IMR-90 (cell line): ENCODE measurements around the gene LPAR5. TPM values are rescaled to one million over a fixed set of nuclear protein-coding genes. Genes with fewer than 3 reads are reported as not detected.

ENCODE experiments used
- ATAC-seq: fragments of 200-7000 bp; cut with Tn5 transposase; 2 replicates; pipeline ENCODE4 v1.9.1; 2020; ENCODE audit warnings: low read depth, mild to moderate bottlenecking, moderate library complexity
- Bru-seq: library from RNA; stranded (reverse); fragments of 400-500 nt; gene quantifications from one replicate; lab custom pipeline; 2021; lab: Mats Ljungman, UMichigan
- BruChase-seq, 2 experiments: library from RNA; stranded (reverse); fragments of 400-500 nt; gene quantifications; one replicate each; lab custom pipeline; 2021; lab: Mats Ljungman, UMichigan
- BruUV-seq: library from RNA; stranded (reverse); fragments of 400-500 nt; replicated peaks from 2 replicates; lab custom pipeline; 2021; lab: Mats Ljungman, UMichigan
- CTCF ChIA-PET: fragments of 300-600 bp; formaldehyde crosslinking; extraction: SDS; loops from one replicate; lab custom pipeline; 2021; ENCODE audit warnings: antibody characterized with exemption; lab: Yijun Ruan, JAX
- POLR2A ChIA-PET: fragments of 300-600 bp; sonication (Branson Sonifier 250); formaldehyde crosslinking; loops from one replicate; lab custom pipeline; 2022; ENCODE audit warnings: antibody characterized with exemption; ENCODE audit not compliant: unreplicated experiment; lab: Charles Lee
- DNase-seq: peaks from one replicate; pipeline ENCODE4 v3.0.0; 2013
- H2AFZ ChIP-seq: replicated peaks from 2 replicates; pipeline ENCODE3; 2013; ENCODE audit warnings: low read length, mild to moderate bottlenecking; ENCODE audit not compliant: poor library complexity
- H2AK5ac ChIP-seq: 2 replicates; pipeline ENCODE4 v1.6.1; 2013; ENCODE audit warnings: low read depth, low read length, inconsistent platforms
- H2AK9ac ChIP-seq: replicated peaks from 2 replicates; pipeline ENCODE3; 2013; ENCODE audit warnings: mild to moderate bottlenecking, low read depth, low read length, moderate library complexity; ENCODE audit not compliant: poor library complexity
- H2BK120ac ChIP-seq: 2 replicates; pipeline ENCODE4 v1.6.1; 2013; ENCODE audit warnings: low read depth, low read length, inconsistent platforms
- H2BK15ac ChIP-seq: 3 replicates; pipeline ENCODE4 v1.6.1; 2013; ENCODE audit warnings: low read depth, low read length, inconsistent platforms
- H2BK20ac ChIP-seq: 2 replicates; pipeline ENCODE4 v1.6.1; 2013; ENCODE audit warnings: low read depth, mild to moderate bottlenecking, inconsistent platforms, low read length, moderate library complexity
- H2BK5ac ChIP-seq: 2 replicates; pipeline ENCODE4 v1.6.1; 2013; ENCODE audit warnings: mild to moderate bottlenecking, low read depth, low read length, inconsistent platforms; ENCODE audit not compliant: poor library complexity, severe bottlenecking
- H3K14ac ChIP-seq: replicated peaks from 2 replicates; pipeline ENCODE4 v1.6.1; 2013; ENCODE audit warnings: low read depth, low read length, inconsistent platforms
- H3K18ac ChIP-seq: 2 replicates; pipeline ENCODE4 v1.6.1; 2013; ENCODE audit warnings: low read depth, low read length, control low read depth
- H3K23ac ChIP-seq: 2 replicates; pipeline ENCODE4 v1.6.1; 2013; ENCODE audit warnings: low read depth, low read length, inconsistent platforms
- H3K27ac ChIP-seq: 2 replicates; pipeline ENCODE4 v1.5.1; 2013; ENCODE audit warnings: mild to moderate bottlenecking, control low read depth, low read length; ENCODE audit not compliant: insufficient read depth
- H3K27me3 ChIP-seq: 2 replicates; pipeline ENCODE4 v1.6.1; 2013; ENCODE audit warnings: low read length; ENCODE audit not compliant: control insufficient read depth, insufficient read depth
- H3K36me3 ChIP-seq: 2 replicates; pipeline ENCODE4 v1.6.1; 2013; ENCODE audit warnings: low read length, mixed read lengths; ENCODE audit not compliant: control insufficient read depth, insufficient read depth
- H3K4ac ChIP-seq: 2 replicates; pipeline ENCODE4 v1.6.1; 2013; ENCODE audit warnings: low read depth, low read length, inconsistent platforms
- H3K4me1 ChIP-seq: 2 replicates; pipeline ENCODE4 v1.6.1; 2013; ENCODE audit warnings: low read length, mixed read lengths; ENCODE audit not compliant: control insufficient read depth, insufficient read depth
- H3K4me2 ChIP-seq: 2 replicates; pipeline ENCODE4 v1.6.1; 2013; ENCODE audit warnings: low read depth, mild to moderate bottlenecking, control low read depth, low read length, moderate library complexity
- H3K4me3 ChIP-seq: 2 replicates; pipeline ENCODE4 v1.5.1; 2013; ENCODE audit warnings: low read depth, mild to moderate bottlenecking, control low read depth, low read length, moderate library complexity; ENCODE audit not compliant: insufficient read depth
- H3K56ac ChIP-seq: 2 replicates; pipeline ENCODE4 v1.6.1; 2013; ENCODE audit warnings: low read length, inconsistent platforms; ENCODE audit not compliant: insufficient read depth; ENCODE audit errors: extremely low read depth
- H3K79me1 ChIP-seq, 2 experiments: 2 replicates each; pipeline ENCODE4 v1.6.1; 2013; ENCODE audit warnings: low read length in 2 of 2, inconsistent platforms in 1 of 2, low read depth in 1 of 2
- H3K9ac ChIP-seq: 2 replicates; pipeline ENCODE4 v1.6.1; 2013; ENCODE audit warnings: low read depth, low read length, control low read depth
- H3K9me1 ChIP-seq: 2 replicates; pipeline ENCODE4 v1.6.1; 2013; ENCODE audit warnings: low read length, inconsistent platforms; ENCODE audit not compliant: insufficient read depth
- H3K9me3 ChIP-seq: 2 replicates; pipeline ENCODE4 v1.6.1; 2013; ENCODE audit warnings: low read length; ENCODE audit not compliant: control insufficient read depth, insufficient read depth
- H4K20me1 ChIP-seq: 2 replicates; pipeline ENCODE4 v1.6.1; 2013; ENCODE audit warnings: low read length, inconsistent platforms; ENCODE audit not compliant: insufficient read depth
- H4K5ac ChIP-seq: 2 replicates; pipeline ENCODE4 v1.6.1; 2013; ENCODE audit warnings: mild to moderate bottlenecking, low read depth, low read length, control low read depth
- H4K8ac ChIP-seq, 2 experiments: 2 replicates each; pipeline ENCODE4 v1.6.1; 2013; ENCODE audit warnings: low read depth in 2 of 2, low read length in 2 of 2, control low read depth in 1 of 2, inconsistent platforms in 1 of 2
- H4K91ac ChIP-seq: 2 replicates; pipeline ENCODE4 v1.6.1; 2013; ENCODE audit warnings: low read depth, low read length, inconsistent platforms; ENCODE audit not compliant: insufficient read depth
- BHLHE40 ChIP-seq: fragments of 150-350 bp; IDR thresholded peaks from 2 replicates; pipeline ENCODE4 v1.6.1; 2016; ENCODE audit warnings: mild to moderate bottlenecking, low read depth, low read length
- CEBPB ChIP-seq: IDR thresholded peaks from 2 replicates; pipeline ENCODE4 v1.6.1; 2012; ENCODE audit warnings: low read depth, low read length, improper control_type of control experiment
- CHD1 ChIP-seq: IDR thresholded peaks from 2 replicates; pipeline ENCODE4 v1.6.1; 2012; ENCODE audit warnings: low read depth, low read length, improper control_type of control experiment
- FOS ChIP-seq: fragments of 150-350 bp; IDR thresholded peaks from 2 replicates; pipeline ENCODE4 v1.6.1; 2016; ENCODE audit warnings: low read depth, low read length
- MAFK ChIP-seq: IDR thresholded peaks from 2 replicates; pipeline ENCODE4 v1.6.1; 2012; ENCODE audit warnings: low read depth, low read length, improper control_type of control experiment
- MAZ ChIP-seq: IDR thresholded peaks from 2 replicates; pipeline ENCODE4 v1.6.1; 2012; ENCODE audit warnings: low read depth, mild to moderate bottlenecking, low read length, improper control_type of control experiment, moderate library complexity, borderline replicate concordance
- MXI1 ChIP-seq: IDR thresholded peaks from 2 replicates; pipeline ENCODE4 v1.6.1; 2012; ENCODE audit warnings: low read depth, mild to moderate bottlenecking, low read length, moderate library complexity, borderline replicate concordance
- POLR2A ChIP-seq: IDR thresholded peaks from 2 replicates; pipeline ENCODE4 v1.6.1; 2012; ENCODE audit warnings: mild to moderate bottlenecking, low read depth, low read length
- RAD21 ChIP-seq: IDR thresholded peaks from 2 replicates; pipeline ENCODE4 v1.6.1; 2012; ENCODE audit warnings: low read length, improper control_type of control experiment
- RCOR1 ChIP-seq: IDR thresholded peaks from 2 replicates; pipeline ENCODE4 v1.6.1; 2012; ENCODE audit warnings: mild to moderate bottlenecking, low read length, improper control_type of control experiment; ENCODE audit not compliant: insufficient replicate concordance
- SMC3 ChIP-seq: fragments of 150-350 bp; IDR thresholded peaks from 2 replicates; pipeline ENCODE4 v1.6.1; 2016; ENCODE audit warnings: low read depth, mild to moderate bottlenecking, antibody characterized with exemption, low read length, moderate library complexity
- WGBS, 2 experiments: methylation state at CpG; one replicate each; pipeline versions ENCODE4 v1.1.5 to v1.1.7; 2013; ENCODE audit warnings: missing lambda C conversion rate in 2 of 2; ENCODE audit not compliant: insufficient read length in 1 of 2; ENCODE audit errors: extremely low coverage in 2 of 2; 5-methylcytosine and 5-hydroxymethylcytosine counted together
- dilution Hi-C: fragments of 300-500 bp; cut with HindIII; formaldehyde crosslinking; loops from one replicate; pipeline ENCODE4 v1.14.3; 2018; ENCODE audit warnings: low sequenced_read_pairs; ENCODE audit not compliant: unreplicated experiment
- in situ Hi-C: fragments of 300-500 bp; cut with MboI; formaldehyde crosslinking; loops from 3 replicates; pipeline ENCODE4 v1.14.3; 2019; ENCODE audit warnings: low sequenced_read_pairs, inconsistent platforms, mixed read lengths
- intact Hi-C: fragments of 100-400 bp; cut with micrococcal nuclease; formaldehyde crosslinking; loops from 2 replicates; pipeline ENCODE4 v1.10.0; 2022
- long read RNA-seq: library from polyadenylated mRNA; unstranded; transcript quantifications from one replicate; pipeline ENCODE4 v2.0.0, GENCODE V29; 2021; ENCODE audit not compliant: unreplicated experiment
- polyA plus RNA-seq, 3 experiments: library from polyadenylated mRNA; depleted of rRNA; stranded (reverse); fragments of >200 nt; gene quantifications; 2 replicates each; pipeline ENCODE4 v1.2.3, GENCODE V29; 2012; ENCODE audit warnings: low replicate concordance in 1 of 3
- total RNA-seq: library from RNA; depleted of rRNA; stranded (reverse); fragments of >200 nt; gene quantifications from 2 replicates; pipeline ENCODE4 v1.2.3, GENCODE V29; 2012; rRNA removed
- TF ChIP-seq, protein P1 (sequence below): fragments of 150-350 bp; IDR thresholded peaks from 2 replicates; pipeline ENCODE4 v1.6.1; 2016; ENCODE audit warnings: low read depth, mild to moderate bottlenecking, low read length, moderate library complexity, borderline replicate concordance
- TF ChIP-seq, protein P2 (sequence below): conservative IDR thresholded peaks from 2 replicates; pipeline ENCODE4 v1.5.1; 2012; ENCODE audit warnings: mild to moderate bottlenecking, low read depth, low read length, improper control_type of control experiment
- TF ChIP-seq, protein P3 (sequence below): fragments of 150-350 bp; IDR thresholded peaks from 2 replicates; pipeline ENCODE4 v1.6.1; 2017; ENCODE audit warnings: mild to moderate bottlenecking, antibody characterized with exemption, low read length, low read depth

Gene LPAR5
- total RNA-seq (not detected in 2 replicates), polyA plus RNA-seq (2012; rRNA removed) (not detected in 2 replicates), Bru-seq, nascent RNA (not detected), BruChase-seq, experiment 1, labeled RNA remaining after a 6-hour chase (percentile 10 among the genes with signal in this experiment), BruChase-seq, experiment 2, labeled RNA remaining after a 2-hour chase (percentile 7 among the genes with signal in this experiment)
- polyA plus RNA-seq (2012; cell fraction: cytosol; rRNA removed), result 0.01 TPM in 1 of 2 replicates, not detected in the other
- not detected in 2 replicates for polyA plus RNA-seq (2012; cell fraction: nucleus; rRNA removed; ENCODE audit: low replicate concordance)
- long read RNA-seq, result 0 reads

DNA sequence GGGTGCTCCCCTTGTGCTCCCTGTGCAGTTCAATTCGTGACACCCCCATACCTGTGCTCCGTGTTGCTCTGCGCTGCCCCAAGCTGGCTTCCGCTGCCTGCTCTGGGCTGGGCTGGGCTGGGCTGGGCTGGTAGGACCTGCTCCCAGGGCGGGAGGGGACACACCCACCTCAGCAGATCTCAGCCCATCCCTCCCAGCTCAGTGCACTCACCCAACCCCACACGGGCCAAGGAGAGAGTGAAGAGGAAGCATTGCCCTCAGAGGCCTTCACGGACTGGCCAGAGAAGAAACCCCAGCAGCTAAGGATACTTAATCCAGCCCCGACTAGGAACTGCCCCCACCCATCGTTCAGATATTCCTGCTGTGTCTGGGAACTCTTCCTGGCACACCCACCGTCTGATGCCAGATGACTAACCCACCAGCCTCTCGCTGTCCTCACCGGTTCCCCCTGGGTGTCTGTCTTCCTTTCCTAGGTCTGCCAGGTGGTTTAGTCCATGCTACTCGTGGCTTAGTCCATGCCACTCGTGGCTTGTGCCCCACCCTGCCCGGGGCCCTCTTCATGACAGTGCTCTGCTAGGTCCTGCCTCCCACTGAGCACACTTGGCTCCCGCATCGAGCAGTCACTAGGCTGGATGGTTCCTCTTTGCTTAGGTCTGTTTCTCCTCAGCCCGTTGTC, at the start of gene LPAR5:
TSS of gene LPAR5 (minus strand) at position 104 of the 676 bp plus-strand sequence. CDS start 14,711 bp downstream, outside the sequence.
- no peak within 1 kb of the TSS for H3K4me2 ChIP-seq
- H3K4ac ChIP-seq, result no peak within 1 kb of the TSS
- no peak within 1 kb of the TSS for H3K27ac ChIP-seq
- no peak within 1 kb of the TSS for H4K91ac ChIP-seq
- no peak within 1 kb of the TSS for H3K9ac ChIP-seq
- intact Hi-C loops, result no loop called here
- no peak within 1 kb of the TSS for H3K4me3 ChIP-seq
- no peaks in the 10 kb centered on the region; the same call in 1 of the 2 replicates for H3K9me3 ChIP-seq
- BruUV-seq, result no TSS peak
- dilution Hi-C loops, result no loop called here
- ATAC-seq, result no peak
- H3K18ac ChIP-seq, result no peak within 1 kb of the TSS
- POLR2A ChIA-PET, result no interaction called here
- no peak within 1 kb of the TSS for H2BK120ac ChIP-seq
- H3K56ac ChIP-seq, result no peak within 1 kb of the TSS
- no peaks in the 10 kb centered on the region for H3K79me1 ChIP-seq
- H4K5ac ChIP-seq, result no peak within 1 kb of the TSS
- H3K9me1 ChIP-seq, result no peaks in the 10 kb centered on the region
- peaks cover 21% of the 10 kb centered on the region for H3K27me3 ChIP-seq
- in situ Hi-C loops, result no loop called here
- CTCF ChIA-PET, result interaction anchor here (0.7 kb wide), 1 partner anchor 172 kb away, joined by 4 read pairs; no protein-coding TSS in a partner anchor
- no peak within 1 kb of the TSS for H3K14ac ChIP-seq
- no peaks in the 10 kb centered on the region for H4K20me1 ChIP-seq
- no peak within 1 kb of the TSS for H2BK5ac ChIP-seq
- H2AK5ac ChIP-seq, result no peak within 1 kb of the TSS
- H2BK15ac ChIP-seq, result no peak within 1 kb of the TSS
- H3K36me3 ChIP-seq, result no peaks in the 10 kb centered on the region
- H3K23ac ChIP-seq, result no peak within 1 kb of the TSS
- DNase-seq, result no peak
- 52% methylated on average over 7 of the region's 18 CpGs; no CpG with 5 or more reads in 1 of the 2 experiments for WGBS, 2 experiments
- H3K4me1 ChIP-seq, result peaks cover 6% of the 10 kb centered on the region; the same call in 1 of the 2 replicates
- no peak within 1 kb of the TSS for H4K8ac ChIP-seq
- peak within 1 kb of the TSS; percentile 34 for H2AFZ ChIP-seq
- H2BK20ac ChIP-seq, result no peak within 1 kb of the TSS
- H2AK9ac ChIP-seq, result peak within 1 kb of the TSS; percentile 15
- no peak for TF ChIP-seq SMC3
- TF ChIP-seq, protein P1, sequence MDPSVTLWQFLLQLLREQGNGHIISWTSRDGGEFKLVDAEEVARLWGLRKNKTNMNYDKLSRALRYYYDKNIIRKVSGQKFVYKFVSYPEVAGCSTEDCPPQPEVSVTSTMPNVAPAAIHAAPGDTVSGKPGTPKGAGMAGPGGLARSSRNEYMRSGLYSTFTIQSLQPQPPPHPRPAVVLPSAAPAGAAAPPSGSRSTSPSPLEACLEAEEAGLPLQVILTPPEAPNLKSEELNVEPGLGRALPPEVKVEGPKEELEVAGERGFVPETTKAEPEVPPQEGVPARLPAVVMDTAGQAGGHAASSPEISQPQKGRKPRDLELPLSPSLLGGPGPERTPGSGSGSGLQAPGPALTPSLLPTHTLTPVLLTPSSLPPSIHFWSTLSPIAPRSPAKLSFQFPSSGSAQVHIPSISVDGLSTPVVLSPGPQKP, result no peak
- TF ChIP-seq, protein P2, sequence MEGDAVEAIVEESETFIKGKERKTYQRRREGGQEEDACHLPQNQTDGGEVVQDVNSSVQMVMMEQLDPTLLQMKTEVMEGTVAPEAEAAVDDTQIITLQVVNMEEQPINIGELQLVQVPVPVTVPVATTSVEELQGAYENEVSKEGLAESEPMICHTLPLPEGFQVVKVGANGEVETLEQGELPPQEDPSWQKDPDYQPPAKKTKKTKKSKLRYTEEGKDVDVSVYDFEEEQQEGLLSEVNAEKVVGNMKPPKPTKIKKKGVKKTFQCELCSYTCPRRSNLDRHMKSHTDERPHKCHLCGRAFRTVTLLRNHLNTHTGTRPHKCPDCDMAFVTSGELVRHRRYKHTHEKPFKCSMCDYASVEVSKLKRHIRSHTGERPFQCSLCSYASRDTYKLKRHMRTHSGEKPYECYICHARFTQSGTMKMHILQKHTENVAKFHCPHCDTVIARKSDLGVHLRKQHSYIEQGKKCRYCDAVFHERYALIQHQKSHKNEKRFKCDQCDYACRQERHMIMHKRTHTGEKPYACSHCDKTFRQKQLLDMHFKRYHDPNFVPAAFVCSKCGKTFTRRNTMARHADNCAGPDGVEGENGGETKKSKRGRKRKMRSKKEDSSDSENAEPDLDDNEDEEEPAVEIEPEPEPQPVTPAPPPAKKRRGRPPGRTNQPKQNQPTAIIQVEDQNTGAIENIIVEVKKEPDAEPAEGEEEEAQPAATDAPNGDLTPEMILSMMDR, result no peak
- TF ChIP-seq MAFK, result no peak
- no peak for TF ChIP-seq RCOR1
- no peak for TF ChIP-seq POLR2A
- TF ChIP-seq, protein P3, sequence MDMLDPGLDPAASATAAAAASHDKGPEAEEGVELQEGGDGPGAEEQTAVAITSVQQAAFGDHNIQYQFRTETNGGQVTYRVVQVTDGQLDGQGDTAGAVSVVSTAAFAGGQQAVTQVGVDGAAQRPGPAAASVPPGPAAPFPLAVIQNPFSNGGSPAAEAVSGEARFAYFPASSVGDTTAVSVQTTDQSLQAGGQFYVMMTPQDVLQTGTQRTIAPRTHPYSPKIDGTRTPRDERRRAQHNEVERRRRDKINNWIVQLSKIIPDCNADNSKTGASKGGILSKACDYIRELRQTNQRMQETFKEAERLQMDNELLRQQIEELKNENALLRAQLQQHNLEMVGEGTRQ, result no peak
- TF ChIP-seq MAZ, result no peak
- no peak for TF ChIP-seq CHD1
- TF ChIP-seq BHLHE40, result no peak
- no peak for TF ChIP-seq FOS
- no peak for TF ChIP-seq CEBPB
- TF ChIP-seq MXI1, result no peak
- TF ChIP-seq RAD21, result no peak
